AG04450 (cell line): ENCODE results near the gene COA6. TPM values are rescaled to one million over a fixed set of nuclear protein-coding genes. Genes with fewer than 3 reads are reported as not detected.

Source experiments
- CTCF ChIA-PET: fragments of 300-600, 350-600 bp; formaldehyde crosslinking; extraction: SDS; loops from one replicate; lab custom pipeline; 2022; ENCODE audit warnings: antibody characterized with exemption, inconsistent platforms; lab: Charles Lee
- POLR2A ChIA-PET: fragments of 350-600 bp; formaldehyde crosslinking; extraction: SDS; loops from one replicate; lab custom pipeline; 2021; ENCODE audit warnings: antibody characterized with exemption, inconsistent platforms; lab: Yijun Ruan, JAX
- DNase-seq: peaks from one replicate; pipeline ENCODE4 v3.0.0-alpha.2; 2011; ENCODE audit warnings: low read depth, low spot score
- H3K27ac ChIP-seq: one replicate; pipeline ENCODE4 v1.5.1; 2012; ENCODE audit warnings: low read depth, low read length, control low read depth
- H3K27me3 ChIP-seq: one replicate; pipeline ENCODE4 v1.6.0; 2012; ENCODE audit warnings: low read length; ENCODE audit not compliant: control insufficient read depth, insufficient read depth
- H3K4me3 ChIP-seq: 2 replicates; pipeline ENCODE4 v1.5.1; 2011; ENCODE audit warnings: mild to moderate bottlenecking, low read depth, low read length, control low read depth
- H3K9me3 ChIP-seq: 2 replicates; pipeline ENCODE4 v1.5.1; 2012; ENCODE audit warnings: low read length; ENCODE audit not compliant: control insufficient read depth, insufficient read depth
- polyA plus RNA-seq: library from polyadenylated mRNA; depleted of rRNA; stranded (reverse); fragments of >200 nt; gene quantifications from 2 replicates; pipeline ENCODE4 v1.2.3, GENCODE V29; 2011
- TF ChIP-seq, protein P1 (sequence below): IDR thresholded peaks from 2 replicates; pipeline ENCODE4 v1.5.1; 2011; ENCODE audit warnings: low read depth, low read length, control low read depth, inconsistent platforms

The COA6 gene
- polyA plus RNA-seq, 1 experiment = 38.8 TPM

GRCh38 chr1:234427950-234428646 lies 54.8 kb downstream of the COA6 start:
- ChIA-PET POLR2A (no interaction called here), CTCF (no interaction called here)
- TF ChIP-seq, protein P1, sequence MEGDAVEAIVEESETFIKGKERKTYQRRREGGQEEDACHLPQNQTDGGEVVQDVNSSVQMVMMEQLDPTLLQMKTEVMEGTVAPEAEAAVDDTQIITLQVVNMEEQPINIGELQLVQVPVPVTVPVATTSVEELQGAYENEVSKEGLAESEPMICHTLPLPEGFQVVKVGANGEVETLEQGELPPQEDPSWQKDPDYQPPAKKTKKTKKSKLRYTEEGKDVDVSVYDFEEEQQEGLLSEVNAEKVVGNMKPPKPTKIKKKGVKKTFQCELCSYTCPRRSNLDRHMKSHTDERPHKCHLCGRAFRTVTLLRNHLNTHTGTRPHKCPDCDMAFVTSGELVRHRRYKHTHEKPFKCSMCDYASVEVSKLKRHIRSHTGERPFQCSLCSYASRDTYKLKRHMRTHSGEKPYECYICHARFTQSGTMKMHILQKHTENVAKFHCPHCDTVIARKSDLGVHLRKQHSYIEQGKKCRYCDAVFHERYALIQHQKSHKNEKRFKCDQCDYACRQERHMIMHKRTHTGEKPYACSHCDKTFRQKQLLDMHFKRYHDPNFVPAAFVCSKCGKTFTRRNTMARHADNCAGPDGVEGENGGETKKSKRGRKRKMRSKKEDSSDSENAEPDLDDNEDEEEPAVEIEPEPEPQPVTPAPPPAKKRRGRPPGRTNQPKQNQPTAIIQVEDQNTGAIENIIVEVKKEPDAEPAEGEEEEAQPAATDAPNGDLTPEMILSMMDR = no peak
- no peak for DNase-seq
- H3K27ac ChIP-seq = no peak overlapping the region
- no peak overlapping the region for H3K4me3 ChIP-seq
- no peaks in the 10 kb centered on the region for H3K9me3 ChIP-seq
- H3K27me3 ChIP-seq = no peaks in the 10 kb centered on the region

DNA sequence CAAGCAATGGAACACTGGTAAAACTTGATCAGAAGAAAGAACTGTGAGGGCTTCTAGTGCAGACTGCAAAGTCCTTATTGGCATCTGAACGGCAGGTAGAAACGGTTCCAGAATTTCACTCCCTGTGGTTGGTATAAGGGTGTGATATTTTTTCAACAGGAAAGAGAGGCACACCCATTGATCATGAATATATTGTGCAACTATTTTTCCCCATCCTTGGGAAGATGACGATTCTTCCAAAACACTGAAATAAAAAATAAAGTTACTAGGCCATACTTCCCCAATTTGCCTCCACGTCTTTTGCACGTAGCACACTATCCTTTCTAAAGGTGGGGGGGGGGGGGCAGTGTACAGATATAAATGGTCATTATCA lies 56.2 kb downstream of the COA6 start:
- ChIA-PET POLR2A (no interaction called here), CTCF (no interaction called here)
- Histone ChIP-seq H3K4me3 (no peak overlapping the region), H3K9me3 (no peaks in the 10 kb centered on the region), H3K27me3 (no peaks in the 10 kb centered on the region), H3K27ac (no peak overlapping the region)
- TF ChIP-seq, protein P1 = no peak
- no peak for DNase-seq

- Histone ChIP-seq H3K4me3 (no peak overlapping the region), H3K9me3 (no peaks in the 10 kb centered on the region), H3K27me3 (no peaks in the 10 kb centered on the region), H3K27ac (no peak overlapping the region)
- CTCF ChIA-PET = no interaction called here
- DNase-seq = no peak
- POLR2A ChIA-PET = no interaction called here
- TF ChIP-seq, protein P1 = no peak
These were observed 57.4 kb downstream of the COA6 start for GRCh38 chr1:234430691-234431090.

- no peak for DNase-seq
- ChIA-PET POLR2A (no interaction called here), CTCF (no interaction called here)
- TF ChIP-seq, protein P1 = no peak
- Histone ChIP-seq H3K27ac (no peak overlapping the region), H3K9me3 (no peaks in the 10 kb centered on the region), H3K27me3 (no peaks in the 10 kb centered on the region), H3K4me3 (no peak overlapping the region)
These were observed 58.0 kb downstream of the COA6 start for GRCh38 chr1:234431255-234431654.

DNA sequence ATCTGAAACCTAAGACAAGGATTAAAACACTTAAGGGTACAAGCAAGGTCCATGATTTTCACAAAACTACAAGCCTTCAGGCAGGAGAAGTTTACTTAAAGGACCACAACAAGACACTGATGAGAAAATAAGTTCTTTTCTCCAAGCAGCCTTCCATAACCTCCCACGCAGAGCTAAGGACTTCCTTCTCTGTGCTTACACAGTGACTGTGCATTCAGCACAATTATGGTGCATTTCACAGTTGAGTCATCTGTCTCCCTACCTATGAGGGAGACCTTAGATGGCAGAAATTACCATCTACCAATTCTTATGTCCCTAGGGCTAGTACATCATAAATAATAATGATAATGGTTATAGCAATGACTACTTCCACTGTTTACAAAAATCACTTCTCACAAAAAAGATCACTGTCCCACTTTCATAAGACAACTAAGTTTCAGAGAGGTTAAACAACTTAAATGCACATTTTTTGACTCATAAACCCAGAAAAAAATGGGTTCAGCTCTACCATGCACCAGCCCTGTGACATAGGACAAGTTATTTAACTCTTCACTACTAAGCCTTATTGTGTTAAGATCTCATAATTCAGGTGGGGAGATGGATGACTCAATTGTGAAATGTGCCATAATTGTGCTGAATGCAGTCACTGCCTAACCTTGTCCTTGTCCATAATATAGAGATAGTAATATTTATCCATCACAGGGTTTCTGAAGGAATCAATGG lies 60.5 kb downstream of the COA6 start:
- CTCF ChIA-PET = no interaction called here
- Histone ChIP-seq H3K27me3 (no peaks in the 10 kb centered on the region), H3K4me3 (no peak overlapping the region), H3K9me3 (no peaks in the 10 kb centered on the region), H3K27ac (no peak overlapping the region)
- DNase-seq = peak; percentile 18
- TF ChIP-seq, protein P1 = no peak
- POLR2A ChIA-PET = no interaction called here
